ENCODE measurements around the gene SMOC2. TPM values are rescaled to one million over a fixed set of nuclear protein-coding genes. Genes with fewer than 3 reads are reported as not detected.

The SMOC2 gene
- total RNA-seq, 6 experiments from 2014 or later: 0.42 to 3.5 (median 1.2) TPM

GRCh38 chr6:168407842-168408241, 33.1 kb upstream of the SMOC2 start:
- peak in 1 of 3 donors; percentile 23 for DNase-seq
- ATAC-seq: no peak
- H3K9me3 ChIP-seq: no peaks in the 10 kb centered on the region
- no peak overlapping the region for H3K4me3 ChIP-seq
- intact Hi-C loops (cut with DNase I): no loop called here
- 56% methylated on average over 8 of the region's 8 CpGs for WGBS (ENCODE audit: insufficient coverage, low coverage, low lambda C conversion rate, missing lambda C conversion rate)
- no peaks in the 10 kb centered on the region for H3K36me3 ChIP-seq
- H3K27ac ChIP-seq: no peak overlapping the region
- H3K27me3 ChIP-seq: no peaks in the 10 kb centered on the region
- TF ChIP-seq POLR2A (IDR thresholded peaks at IDR 0.05): no peak
- TF ChIP-seq CTCF (IDR thresholded peaks at IDR 0.05): no peak
- no peaks in the 10 kb centered on the region for H3K4me1 ChIP-seq

- Histone ChIP-seq H3K4me3 (no peak overlapping the region), H3K36me3 (no peaks in the 10 kb centered on the region), H3K27me3 (no peaks in the 10 kb centered on the region), H3K9me3 (no peaks in the 10 kb centered on the region), H3K27ac (no peak overlapping the region), H3K4me1 (no peaks in the 10 kb centered on the region)
- no peak for DNase-seq
- intact Hi-C loops (cut with DNase I): no loop called here
- 76% methylated on average over 10 of the region's 13 CpGs for WGBS (ENCODE audit: insufficient coverage, low coverage, low lambda C conversion rate, missing lambda C conversion rate)
- TF ChIP-seq POLR2A (IDR thresholded peaks at IDR 0.05): no peak
- TF ChIP-seq CTCF (IDR thresholded peaks at IDR 0.05): no peak
- ATAC-seq: no peak
These were observed 32.4 kb upstream of the SMOC2 start for GRCh38 chr6:168408504-168409136.

GRCh38 chr6:168410035-168410434, 30.9 kb upstream of the SMOC2 start:
- intact Hi-C loops (cut with DNase I): no loop called here
- Histone ChIP-seq H3K27me3 (no peaks in the 10 kb centered on the region), H3K4me3 (no peak overlapping the region), H3K27ac (no peak overlapping the region), H3K4me1 (no peaks in the 10 kb centered on the region), H3K9me3 (no peaks in the 10 kb centered on the region), H3K36me3 (no peaks in the 10 kb centered on the region)
- TF ChIP-seq POLR2A (IDR thresholded peaks at IDR 0.05): no peak
- no peak for TF ChIP-seq CTCF (IDR thresholded peaks at IDR 0.05)
- 84% methylated on average over 8 of the region's 8 CpGs for WGBS (ENCODE audit: insufficient coverage, low coverage, low lambda C conversion rate, missing lambda C conversion rate)
- ATAC-seq: no peak
- DNase-seq: no peak

- no CpG with 5 or more reads among the region's 19 CpGs for WGBS (ENCODE audit: insufficient coverage, low coverage, low lambda C conversion rate, missing lambda C conversion rate)
- no peak for ATAC-seq
- intact Hi-C loops (cut with DNase I): no loop called here
- Histone ChIP-seq H3K27ac (no peak overlapping the region), H3K36me3 (no peaks in the 10 kb centered on the region), H3K27me3 (no peaks in the 10 kb centered on the region), H3K4me3 (no peak overlapping the region), H3K4me1 (no peaks in the 10 kb centered on the region), H3K9me3 (no peaks in the 10 kb centered on the region)
- DNase-seq: no peak
- TF ChIP-seq CTCF (IDR thresholded peaks at IDR 0.05) (no peak), POLR2A (IDR thresholded peaks at IDR 0.05) (no peak)
These were observed 30.4 kb upstream of the SMOC2 start for GRCh38 chr6:168410554-168411011.
